ENCODE measurements around the gene MYO1H.

MYO1H gene

DNA sequence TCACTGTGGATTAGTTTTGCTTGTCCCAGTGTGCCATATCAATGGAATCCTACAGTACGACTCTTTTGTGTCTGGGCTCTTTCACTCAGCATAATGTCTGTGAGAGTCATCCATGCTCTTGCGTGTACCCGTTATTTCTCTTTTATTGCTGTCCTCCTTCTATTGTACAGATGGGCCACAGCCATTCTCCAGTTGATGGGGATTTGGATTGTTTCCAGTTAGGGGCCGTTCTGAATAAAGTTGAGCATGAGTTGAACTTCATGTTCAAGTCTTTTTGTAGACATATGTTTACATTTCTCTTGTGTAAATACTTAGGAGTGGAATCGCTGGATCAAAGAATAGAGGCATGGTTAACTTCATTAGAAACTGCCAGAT, 38.3 kb downstream of the MYO1H start:
- TF ChIP-seq, protein P1, sequence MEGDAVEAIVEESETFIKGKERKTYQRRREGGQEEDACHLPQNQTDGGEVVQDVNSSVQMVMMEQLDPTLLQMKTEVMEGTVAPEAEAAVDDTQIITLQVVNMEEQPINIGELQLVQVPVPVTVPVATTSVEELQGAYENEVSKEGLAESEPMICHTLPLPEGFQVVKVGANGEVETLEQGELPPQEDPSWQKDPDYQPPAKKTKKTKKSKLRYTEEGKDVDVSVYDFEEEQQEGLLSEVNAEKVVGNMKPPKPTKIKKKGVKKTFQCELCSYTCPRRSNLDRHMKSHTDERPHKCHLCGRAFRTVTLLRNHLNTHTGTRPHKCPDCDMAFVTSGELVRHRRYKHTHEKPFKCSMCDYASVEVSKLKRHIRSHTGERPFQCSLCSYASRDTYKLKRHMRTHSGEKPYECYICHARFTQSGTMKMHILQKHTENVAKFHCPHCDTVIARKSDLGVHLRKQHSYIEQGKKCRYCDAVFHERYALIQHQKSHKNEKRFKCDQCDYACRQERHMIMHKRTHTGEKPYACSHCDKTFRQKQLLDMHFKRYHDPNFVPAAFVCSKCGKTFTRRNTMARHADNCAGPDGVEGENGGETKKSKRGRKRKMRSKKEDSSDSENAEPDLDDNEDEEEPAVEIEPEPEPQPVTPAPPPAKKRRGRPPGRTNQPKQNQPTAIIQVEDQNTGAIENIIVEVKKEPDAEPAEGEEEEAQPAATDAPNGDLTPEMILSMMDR (IDR thresholded peaks at IDR 0.05): no peak
- Histone ChIP-seq H3K36me3 (ENCODE audit: control insufficient read depth, insufficient read depth, low read length) (no peaks in the 10 kb centered on the region), H3K4me3 (ENCODE audit: low read depth, low read length) (no peak overlapping the region), H3K79me2 (no peaks in the 10 kb centered on the region), H3K9ac (no peak overlapping the region), H3K4me2 (ENCODE audit: low read length) (no peak overlapping the region), H3K27me3 (ENCODE audit: control insufficient read depth, insufficient read depth, low read length) (no peaks in the 10 kb centered on the region), H3K27ac (no peak overlapping the region), H3K9me3 (ENCODE audit: control insufficient read depth, low read length) (no peaks in the 10 kb centered on the region), H3K4me1 (no peaks in the 10 kb centered on the region), H2AFZ (no peak overlapping the region)

DNA sequence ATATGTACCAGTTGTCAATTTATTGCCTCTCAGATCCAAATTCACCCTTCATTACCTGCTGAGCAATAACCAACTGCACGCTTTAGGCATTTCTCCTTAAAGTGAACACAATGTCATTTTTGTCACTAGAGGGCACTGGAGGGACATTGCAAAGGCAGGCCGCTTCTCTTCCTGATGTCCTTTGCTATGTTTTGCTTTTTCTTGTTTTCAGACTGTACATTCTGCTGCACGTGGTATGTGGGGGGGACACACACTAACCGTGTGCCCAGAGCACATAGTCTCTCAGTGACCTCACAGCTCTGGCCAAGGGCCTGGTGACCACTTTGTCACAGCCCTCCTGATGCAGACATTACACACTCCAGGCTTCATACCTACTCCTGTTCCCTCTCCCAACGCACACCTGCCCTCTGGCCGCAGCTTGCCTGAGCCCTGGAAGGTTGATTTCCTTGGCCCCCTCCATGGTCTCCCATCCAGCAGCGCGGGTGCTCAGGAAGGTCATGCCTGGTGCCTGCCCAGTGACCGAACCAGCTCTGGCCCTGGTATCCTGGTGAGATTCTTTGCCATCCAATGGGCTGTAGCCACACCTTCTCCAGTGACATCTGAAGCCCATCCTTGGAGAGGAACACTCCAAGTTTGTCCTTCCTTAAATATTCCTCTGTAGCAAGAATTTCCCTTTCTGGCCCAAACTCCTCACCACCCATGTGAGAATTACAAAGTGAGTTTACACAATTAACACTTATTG, 39.9 kb downstream of the MYO1H start:
- H3K79me2 ChIP-seq: no peaks in the 10 kb centered on the region
- H3K27me3 ChIP-seq (ENCODE audit: control insufficient read depth, insufficient read depth, low read length): no peaks in the 10 kb centered on the region
- TF ChIP-seq, protein P1 (IDR thresholded peaks at IDR 0.05): peak; percentile 49
- H3K9ac ChIP-seq: no peak overlapping the region
- no peak overlapping the region for H3K4me3 ChIP-seq (ENCODE audit: low read depth, low read length)
- H2AFZ ChIP-seq: no peak overlapping the region
- H3K4me1 ChIP-seq: no peaks in the 10 kb centered on the region
- H3K27ac ChIP-seq: no peak overlapping the region
- H3K4me2 ChIP-seq (ENCODE audit: low read length): no peak overlapping the region
- no peaks in the 10 kb centered on the region for H3K9me3 ChIP-seq (ENCODE audit: control insufficient read depth, low read length)
- no peaks in the 10 kb centered on the region for H3K36me3 ChIP-seq (ENCODE audit: control insufficient read depth, insufficient read depth, low read length)

DNA sequence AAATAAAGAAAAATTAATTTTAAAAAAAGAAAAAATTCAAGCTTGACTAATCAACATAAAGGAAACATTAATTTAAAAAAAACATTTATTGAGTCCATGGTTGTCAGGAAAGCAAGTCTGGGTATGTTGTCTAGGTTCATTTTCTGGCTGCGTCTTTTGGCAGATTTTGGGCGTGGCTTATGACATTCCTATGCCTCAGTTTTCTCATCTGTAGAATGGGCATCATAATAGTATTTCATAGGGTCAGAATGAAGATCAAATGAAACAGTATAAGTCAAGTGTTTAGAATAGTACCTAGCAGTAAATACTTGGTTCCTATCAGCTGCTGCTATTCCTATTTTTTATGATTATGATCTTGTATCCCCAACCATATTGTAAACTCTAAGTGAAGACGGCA, 40.5 kb downstream of the MYO1H start:
- Histone ChIP-seq H3K4me2 (ENCODE audit: low read length) (no peak overlapping the region), H3K9ac (no peak overlapping the region), H3K27ac (no peak overlapping the region), H3K4me1 (no peaks in the 10 kb centered on the region), H3K79me2 (no peaks in the 10 kb centered on the region), H2AFZ (no peak overlapping the region), H3K4me3 (ENCODE audit: low read depth, low read length) (no peak overlapping the region), H3K27me3 (ENCODE audit: control insufficient read depth, insufficient read depth, low read length) (no peaks in the 10 kb centered on the region), H3K9me3 (ENCODE audit: control insufficient read depth, low read length) (no peaks in the 10 kb centered on the region), H3K36me3 (ENCODE audit: control insufficient read depth, insufficient read depth, low read length) (no peaks in the 10 kb centered on the region)
- TF ChIP-seq, protein P1 (IDR thresholded peaks at IDR 0.05): no peak

DNA sequence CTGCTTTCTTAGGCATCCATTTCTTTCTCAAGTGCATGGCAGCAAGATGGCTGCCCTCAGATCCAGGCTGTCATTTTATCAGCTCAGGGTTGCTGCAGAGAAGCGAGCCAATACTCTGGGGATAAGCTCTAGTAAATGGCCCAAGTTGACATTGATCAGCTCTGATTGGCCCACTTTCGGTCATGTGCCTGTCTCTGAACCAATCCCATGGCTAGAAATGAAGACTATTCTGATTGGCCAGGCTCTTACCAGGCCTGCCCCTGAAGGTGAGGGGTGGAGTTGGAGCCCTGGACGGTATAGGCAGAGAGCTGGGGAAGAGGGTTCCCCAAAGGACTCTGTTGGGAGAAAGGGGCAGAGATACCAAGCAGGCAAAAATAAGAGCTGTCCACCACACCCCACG, 41.4 kb downstream of the MYO1H start:
- Histone ChIP-seq H2AFZ (no peak overlapping the region), H3K36me3 (ENCODE audit: control insufficient read depth, insufficient read depth, low read length) (no peaks in the 10 kb centered on the region), H3K27ac (no peak overlapping the region), H3K4me2 (ENCODE audit: low read length) (no peak overlapping the region), H3K4me3 (ENCODE audit: low read depth, low read length) (no peak overlapping the region), H3K4me1 (no peaks in the 10 kb centered on the region), H3K9me3 (ENCODE audit: control insufficient read depth, low read length) (no peaks in the 10 kb centered on the region), H3K9ac (no peak overlapping the region), H3K27me3 (ENCODE audit: control insufficient read depth, insufficient read depth, low read length) (no peaks in the 10 kb centered on the region), H3K79me2 (no peaks in the 10 kb centered on the region)
- TF ChIP-seq, protein P1 (IDR thresholded peaks at IDR 0.05): no peak

Measured in parathyroid adenoma (tissue), 2 donors.